T-helper 1 cell treated with Interleukin-12 subunit alpha and Interleukin-12 subunit beta and Interleukin-4 antibody, amounts not matched to agents 30 ng/mL and 1 ng/mL, for 36 hours (primary cell): ENCODE measurements around the gene PEX19. TPM values are rescaled to one million over a fixed set of nuclear protein-coding genes. Genes with fewer than 3 reads are reported as not detected.

Experiments used
- intact Hi-C: fragments of 100-400 bp; cut with micrococcal nuclease; formaldehyde crosslinking; loops from one replicate; pipeline ENCODE4 v1.15.1; 2024
- total RNA-seq: library from RNA; stranded (reverse); gene quantifications from 2 replicates; pipeline ENCODE4 v1.2.3, GENCODE V29; 2022

Gene PEX19
- total RNA-seq, 1 donor from 2014 or later: 53.3 TPM

DNA sequence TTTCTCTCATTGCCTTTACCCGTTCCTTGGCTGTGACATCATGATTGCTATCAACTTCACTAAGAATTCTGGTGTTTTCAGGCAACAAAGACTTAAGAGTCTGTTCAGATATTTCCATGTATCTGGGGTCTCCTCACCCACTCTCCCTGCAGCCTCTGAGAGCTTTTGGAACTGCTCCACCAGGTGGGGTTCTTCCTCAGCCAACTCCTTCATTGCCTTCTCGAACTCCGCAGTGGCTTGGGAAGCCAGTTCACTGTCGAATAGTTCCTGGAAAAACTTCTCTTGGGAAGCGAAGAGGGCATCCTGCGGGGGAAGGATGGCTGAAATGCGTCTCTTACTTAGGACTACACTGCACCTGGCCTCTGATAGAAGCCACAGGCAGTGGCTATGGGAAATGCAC lies 2.1 kb downstream of the PEX19 start:
- intact Hi-C loops: no loop called here

DNA sequence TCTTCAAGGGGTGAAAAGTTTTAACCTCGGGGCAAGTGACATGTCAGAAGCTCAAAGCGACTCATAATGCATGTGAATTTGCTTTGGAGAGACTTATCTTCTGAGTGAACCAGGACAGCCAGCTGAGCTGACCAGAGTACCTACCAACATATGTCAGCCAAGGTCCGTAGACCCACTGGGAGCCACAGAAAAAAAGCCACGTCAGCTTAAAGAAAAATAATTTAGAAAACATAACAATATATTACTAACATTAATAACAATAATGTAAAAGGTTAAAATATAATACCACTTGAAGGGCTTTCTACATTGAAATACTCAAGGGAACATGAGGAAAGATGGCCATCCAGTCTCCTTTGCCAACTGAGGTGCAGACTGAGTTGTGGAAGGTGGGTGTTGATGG lies 6.9 kb downstream of the PEX19 start:
- intact Hi-C loops: no loop called here

DNA sequence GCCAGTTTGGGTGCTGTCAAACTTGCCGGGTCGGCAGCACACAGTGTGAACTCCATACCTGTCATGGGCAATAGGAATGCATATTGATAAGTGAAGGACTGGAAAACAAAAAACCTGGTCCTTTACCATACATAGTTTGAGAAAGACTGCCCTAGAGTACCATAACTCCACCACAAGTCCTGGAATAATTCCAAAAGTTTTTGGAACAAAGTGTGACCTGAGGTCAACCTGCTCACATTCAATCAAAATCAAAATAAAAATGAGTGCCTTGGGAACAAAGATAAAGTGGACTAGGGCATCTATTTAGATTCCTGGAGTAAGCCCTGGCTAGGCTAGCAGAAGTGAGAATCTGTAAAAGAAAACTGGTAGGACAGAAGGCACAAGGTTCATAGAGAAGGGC lies 7.6 kb downstream of the PEX19 start:
- intact Hi-C loops: no loop called here

DNA sequence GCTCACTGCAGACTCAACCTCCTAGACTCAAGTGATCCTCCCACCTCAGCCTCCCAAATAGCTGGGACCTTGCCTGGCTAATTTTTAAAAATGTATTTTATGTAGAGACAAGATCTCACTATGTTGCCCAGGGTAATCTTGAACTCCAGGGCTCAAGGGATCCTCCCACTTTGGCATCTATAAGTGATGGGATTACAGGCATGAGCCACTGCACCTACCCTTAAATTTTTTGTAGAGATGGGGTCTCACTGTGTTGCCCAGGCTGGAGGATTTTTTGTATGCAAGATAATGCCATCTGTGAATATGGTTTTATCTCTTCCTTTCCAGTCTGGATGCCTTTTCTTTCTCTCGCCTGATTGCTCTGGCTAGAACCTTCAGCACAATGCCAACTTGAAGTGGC lies 13.9 kb downstream of the PEX19 start:
- intact Hi-C loops: no loop called here

DNA sequence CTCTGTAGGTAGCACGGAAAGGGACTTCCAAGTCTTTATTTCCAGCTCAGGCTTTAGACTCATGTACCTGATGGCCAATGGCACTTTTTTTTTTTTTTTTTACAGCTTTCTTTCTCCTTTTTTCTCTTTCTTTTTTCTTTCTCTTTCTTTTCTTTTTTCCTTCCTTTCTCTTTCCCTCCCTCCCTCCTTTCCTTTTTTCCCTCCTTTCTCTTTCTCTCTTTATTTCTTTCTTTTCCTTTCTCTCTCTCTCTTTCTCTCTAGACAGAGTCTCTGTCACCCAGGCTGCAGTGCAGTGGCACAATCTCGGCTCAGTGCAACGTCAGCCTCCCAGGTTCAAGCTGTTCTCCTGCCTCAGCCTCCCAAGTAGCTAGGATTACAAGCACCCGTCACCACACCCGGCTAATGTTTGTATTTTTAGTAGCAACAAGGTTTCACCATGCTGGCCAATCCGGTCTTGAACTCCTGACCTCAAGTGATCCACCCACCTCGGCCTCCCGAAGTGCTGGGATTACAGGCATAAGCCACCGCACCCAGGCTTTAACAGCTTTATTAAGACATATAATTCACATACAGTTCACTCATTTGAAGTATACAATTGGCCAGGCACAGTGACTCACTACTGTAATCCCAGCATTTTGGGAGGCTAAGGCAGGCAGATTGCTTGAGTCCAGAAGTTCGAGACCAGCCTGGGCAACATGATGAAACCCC lies 17.5 kb downstream of the PEX19 start:
- intact Hi-C loops: no loop called here

DNA sequence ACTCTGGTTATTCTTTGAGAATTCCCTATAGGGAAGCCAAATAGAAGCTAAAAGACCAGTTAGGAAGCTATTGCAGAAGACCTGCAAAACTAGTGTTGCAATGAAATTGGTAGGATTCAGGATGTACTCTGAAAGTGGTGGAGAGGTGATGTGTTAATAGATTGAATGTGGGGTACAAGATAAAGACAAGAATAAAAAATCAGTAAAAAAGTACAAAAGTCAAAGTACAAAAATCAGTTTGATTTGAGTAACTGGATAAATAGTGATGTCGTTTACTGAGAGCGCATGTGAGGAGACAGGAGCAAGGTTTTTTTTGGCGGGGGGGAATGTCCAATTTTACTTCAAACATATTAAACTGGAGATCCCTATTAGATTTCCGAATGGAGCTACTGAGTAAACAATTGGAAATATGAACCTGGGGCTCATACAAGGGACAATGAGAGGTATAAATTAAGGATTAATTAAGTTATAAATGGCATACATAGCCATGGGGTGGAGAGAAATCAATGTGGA lies 20.1 kb downstream of the PEX19 start:
- intact Hi-C loops: loop anchor here (5.0 kb wide), 9 partner anchors 257 to 1502 kb away; partner anchors contain the start of genes AIM2, ATF6, CD48 and DUSP23

DNA sequence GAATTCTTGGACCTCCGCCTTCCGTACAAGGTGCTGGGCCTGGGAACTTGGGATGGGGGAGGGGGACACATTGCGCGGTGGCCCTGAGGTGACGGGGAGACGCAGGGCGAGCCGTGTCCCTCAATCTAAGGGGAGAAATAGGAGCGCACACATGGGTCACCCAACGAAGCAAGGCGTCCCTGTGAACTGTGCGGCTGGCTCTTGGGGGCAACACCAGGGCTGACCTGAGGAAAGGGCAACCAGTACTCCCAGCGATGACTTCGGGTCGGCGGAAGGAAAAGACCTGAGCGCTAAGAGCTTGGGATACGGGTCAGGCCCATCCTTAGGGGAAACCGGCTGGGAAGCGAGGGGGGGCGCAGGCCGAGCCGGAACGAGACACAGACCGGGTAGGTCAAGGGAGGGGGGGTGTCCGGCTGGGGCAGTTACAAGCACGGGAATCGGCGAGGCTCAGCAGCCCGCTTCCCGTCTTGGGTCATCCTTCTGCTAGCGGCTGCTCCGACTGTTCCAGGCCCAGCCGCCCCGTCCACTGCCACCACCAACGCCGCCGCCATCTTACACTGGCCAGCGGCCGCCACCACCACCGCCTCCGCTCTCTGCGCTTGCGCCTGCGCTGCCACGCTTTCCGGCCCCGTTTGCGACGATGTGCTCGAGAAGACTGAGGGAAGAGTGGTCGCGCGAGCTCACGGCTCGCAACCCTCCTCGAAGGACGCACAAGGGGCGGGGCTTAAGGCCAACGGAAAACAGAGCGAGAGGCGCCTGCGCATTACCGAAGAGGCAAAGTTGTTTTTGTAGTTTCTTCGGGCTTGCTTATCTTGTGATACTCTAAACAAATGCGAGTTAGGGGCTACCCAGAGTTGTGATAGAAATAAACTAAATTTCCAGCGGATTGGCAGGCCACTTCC lies 22.8 kb downstream of the PEX19 start, which contains the start of gene DCAF8:
Gene DCAF8 (minus strand): TSS at position 657 of the 902 bp plus-strand sequence. CDS start 18,541 bp downstream, outside the sequence.
- intact Hi-C loops: loop anchor here (1.0 to 5.0 kb wide), 17 partner anchors 10 to 1505 kb away; partner anchors contain the start of genes AIM2, ATF6, CD48 and COPA

DNA sequence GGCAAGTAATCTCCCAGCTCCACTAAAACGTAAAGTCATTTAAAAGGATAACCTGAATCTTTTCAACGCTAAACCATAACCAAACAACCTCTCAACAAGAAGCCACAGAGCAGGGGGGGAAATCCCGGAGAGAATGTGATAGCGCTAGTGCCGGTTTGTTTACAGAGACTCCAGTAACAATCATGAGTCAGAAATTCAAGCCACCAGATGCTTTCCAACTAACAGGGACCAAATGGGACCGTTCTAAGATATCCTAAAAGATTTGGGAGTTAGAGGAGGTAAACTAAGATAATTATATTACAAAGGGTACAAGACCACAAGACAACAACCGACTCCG lies 23.4 kb downstream of the PEX19 start:
- intact Hi-C loops: loop anchor here (1.0 to 5.0 kb wide), 13 partner anchors 9 to 1506 kb away; partner anchors contain the start of genes AIM2, ATF6, CD48 and DUSP23

DNA sequence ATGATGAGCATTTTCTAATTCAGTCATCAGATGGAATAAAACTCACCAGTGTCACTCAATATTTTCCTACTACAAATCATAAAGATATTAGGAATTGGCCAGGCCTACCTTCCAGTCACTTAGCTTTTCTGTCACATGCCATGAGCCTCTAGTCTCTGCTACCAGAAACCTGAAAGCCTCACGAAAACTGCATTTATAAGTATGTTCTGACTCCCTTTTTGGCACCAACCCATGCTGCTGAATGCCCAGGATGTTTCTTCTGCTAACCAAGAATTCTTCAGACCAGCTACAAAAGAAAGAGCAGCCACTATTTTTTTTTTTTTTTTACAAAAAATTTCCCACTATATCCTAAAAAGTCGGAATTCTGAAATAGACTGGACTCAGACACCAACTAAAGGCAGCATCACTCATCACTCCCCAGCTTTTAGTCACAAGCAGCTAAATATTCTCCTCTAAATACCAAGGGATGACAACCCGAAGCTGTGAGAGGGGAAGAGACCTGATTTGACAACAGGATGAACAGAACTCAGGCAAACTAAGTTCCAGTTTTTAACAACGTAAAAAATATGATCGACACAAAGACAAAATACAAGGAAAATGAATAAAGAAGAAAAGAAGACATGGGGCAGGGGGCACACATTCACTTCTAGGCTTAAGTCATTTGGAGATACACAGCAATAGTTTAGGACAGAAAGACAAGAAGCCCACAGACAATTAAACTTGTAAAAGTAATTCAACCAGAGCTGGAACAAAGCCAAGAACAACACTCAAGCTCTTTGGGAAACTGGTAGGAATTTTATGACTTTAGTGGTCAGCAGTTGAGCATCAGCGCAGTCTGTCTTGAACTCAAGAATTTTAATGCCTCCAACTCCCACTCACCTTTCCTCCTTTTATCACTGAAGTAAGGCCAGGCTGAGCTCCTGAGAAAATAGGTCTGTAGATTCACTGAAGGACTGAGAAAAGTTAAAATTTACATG lies 24.2 kb downstream of the PEX19 start:
- intact Hi-C loops: loop anchor here (1.0 to 5.0 kb wide), 13 partner anchors 8 to 1507 kb away; partner anchors contain the start of genes AIM2, ATF6, CD48 and DUSP23

DNA sequence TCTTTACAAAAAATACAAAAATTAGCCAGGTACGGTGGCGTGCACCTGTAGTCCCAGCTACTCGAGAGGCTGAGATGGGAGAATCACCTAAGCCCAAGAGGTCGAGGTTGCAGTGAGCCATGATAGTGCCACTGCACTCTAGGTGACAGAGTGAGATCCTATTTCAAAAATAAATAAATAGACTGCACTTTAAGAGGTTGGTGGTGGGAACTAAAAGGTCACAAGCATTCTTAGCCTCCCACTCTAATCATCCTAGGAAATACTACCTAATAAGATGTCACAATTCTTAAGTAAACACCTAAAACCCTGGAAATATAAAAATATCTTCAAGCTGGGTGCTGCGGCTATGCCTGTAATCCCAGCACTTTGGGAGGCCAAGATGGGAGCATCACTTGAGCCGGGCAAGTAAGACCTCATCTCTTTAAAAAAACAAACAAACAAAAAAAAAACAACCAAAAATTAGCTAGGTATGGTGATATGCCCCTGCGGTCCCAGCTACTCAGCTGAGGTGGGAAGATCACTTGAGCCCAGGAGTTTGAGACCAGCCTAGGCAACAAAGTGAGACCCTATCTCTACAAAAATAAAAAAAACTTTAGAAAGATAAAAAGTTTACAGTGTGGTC lies 26.6 kb downstream of the PEX19 start:
- intact Hi-C loops: no loop called here

DNA sequence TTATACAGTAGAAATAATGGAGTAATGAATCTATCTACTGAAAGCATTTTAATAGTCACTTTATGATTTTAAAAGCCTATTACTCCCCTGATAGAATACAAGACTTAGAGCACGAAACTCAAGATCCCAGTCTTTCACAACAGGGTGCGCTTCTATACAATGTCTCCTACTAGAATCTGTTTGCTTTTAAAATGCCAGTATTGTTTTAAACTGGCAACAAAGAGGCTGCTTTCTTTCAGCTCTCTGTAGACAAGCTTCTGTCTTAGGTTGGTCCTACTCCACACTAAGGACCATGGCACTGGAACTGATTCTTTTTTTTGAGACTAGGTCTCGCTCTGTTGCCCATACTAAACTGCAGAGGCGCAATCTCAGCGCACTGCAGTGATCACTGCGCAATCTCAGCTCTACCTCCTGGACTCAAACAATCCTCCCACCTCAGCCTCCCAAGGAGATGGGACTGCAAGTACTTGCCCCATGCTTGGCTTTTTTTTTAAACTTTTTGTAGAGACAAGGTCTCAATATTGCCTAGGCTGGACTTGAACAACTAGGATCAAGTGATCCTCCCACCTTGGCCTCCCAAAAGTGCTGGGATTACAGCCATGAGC lies 27.4 kb downstream of the PEX19 start:
- intact Hi-C loops: no loop called here

DNA sequence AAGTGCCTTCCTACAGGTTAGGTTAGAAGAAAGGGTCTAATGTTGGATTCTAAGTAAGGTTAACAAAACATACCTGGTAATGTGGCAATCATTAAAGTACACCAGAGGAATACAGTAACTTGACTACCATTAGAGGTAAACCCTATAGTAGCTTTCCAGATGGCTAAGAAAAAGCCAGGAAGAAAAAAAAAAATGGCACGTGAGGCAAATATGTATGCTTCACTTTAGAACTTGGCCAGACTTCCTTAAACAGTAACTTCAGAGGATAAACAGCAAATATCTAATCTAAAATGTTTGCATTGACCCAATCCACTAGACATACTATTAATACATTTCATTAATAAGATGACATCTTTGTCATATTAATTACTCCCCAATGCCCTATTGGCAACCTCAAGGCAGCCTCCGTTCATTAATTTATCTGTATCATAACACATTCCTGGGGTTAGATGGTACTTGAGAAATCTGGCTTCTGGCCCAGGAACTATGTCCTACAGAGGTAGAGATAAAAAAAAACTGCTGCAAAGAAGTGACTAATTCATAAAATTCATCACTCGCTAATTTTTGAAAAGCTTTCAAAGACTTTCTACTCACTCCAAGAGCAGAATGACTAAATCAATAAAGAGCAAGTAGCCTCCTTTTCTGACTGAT lies 28.4 kb downstream of the PEX19 start:
- intact Hi-C loops: no loop called here

DNA sequence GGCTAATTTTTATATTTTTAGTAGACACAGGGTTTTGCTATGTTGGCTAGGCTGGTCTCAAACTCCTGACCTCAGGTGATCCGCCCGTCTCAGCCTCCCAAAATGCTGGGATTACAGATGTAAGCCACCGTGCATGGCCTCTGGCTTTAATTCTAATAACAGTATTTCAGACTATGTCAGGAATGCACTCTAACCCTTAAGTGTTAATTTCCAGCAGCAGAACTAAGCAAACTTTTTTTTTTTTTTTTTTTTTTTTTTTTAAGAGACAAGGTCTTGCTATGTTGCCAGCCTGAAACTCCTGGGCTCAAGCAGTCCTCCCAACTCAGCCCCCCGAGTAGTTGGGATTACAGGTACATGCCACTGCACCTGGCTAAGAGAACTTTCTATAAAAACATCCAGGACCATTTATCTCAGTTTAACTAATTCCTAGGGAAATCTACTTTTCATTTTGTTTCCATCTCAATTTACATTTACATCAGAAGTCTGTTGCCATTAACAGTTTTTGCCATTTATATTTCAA lies 29.1 kb downstream of the PEX19 start:
- intact Hi-C loops: no loop called here

DNA sequence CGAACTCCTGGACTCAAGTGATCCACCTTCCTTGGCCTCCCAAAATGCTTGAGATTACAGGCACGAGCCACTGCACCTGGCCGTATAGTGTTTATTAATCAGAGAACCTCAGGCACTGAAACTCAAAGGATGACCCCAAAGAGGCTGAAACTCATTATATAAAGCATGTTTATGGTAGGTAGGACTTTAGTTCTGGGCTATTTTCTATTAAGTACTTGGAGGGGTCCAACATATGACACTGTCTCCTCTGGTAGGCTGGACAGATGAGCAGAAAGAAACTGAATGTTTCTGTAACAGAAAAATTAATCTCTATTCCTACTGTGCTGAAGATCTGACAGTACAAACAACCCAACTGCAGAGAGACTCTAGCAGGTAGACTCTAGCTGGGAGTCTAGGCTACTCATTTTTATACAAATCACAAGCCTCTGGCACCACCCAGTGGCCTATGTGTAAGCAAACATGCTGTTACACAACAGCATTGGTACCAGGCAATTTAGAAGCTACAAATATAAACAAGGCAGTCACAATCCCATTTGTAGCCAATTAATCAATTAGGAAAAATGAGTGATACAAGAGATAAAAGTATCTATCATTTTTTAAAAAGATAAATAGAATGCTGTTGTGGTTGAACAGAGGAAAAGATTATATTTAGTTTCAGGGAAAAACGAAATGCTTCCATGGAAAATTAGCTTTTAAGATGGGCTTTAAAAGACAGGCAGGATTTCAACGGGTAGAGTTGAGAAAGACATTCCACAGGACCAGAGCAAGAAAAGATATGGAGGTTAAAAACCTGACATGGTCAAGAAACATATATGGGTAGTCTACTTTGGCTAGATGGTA lies 33.0 kb downstream of the PEX19 start:
- intact Hi-C loops: loop anchor here (1.0 to 5.0 kb wide), 10 partner anchors 9 to 221 kb away; partner anchors contain the start of genes PEA15 and PIGM

DNA sequence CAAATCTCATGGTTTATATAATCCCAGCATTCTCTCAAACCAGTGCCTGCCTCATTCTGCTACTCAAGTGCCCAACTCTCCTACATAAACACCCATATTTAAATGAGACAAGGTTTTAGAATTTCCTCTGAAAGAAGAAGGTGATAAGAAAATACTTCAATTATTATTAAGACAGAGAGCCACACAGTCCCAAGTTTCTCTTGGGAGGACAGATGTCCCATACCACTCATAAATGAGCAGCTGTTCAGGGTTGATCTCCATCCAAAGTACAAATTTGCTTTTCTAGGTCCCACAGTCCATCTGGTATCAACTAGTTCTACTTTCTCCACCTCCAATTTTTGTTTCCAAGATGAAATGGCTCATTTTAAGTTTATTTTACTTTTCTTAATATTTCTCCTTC lies 33.9 kb downstream of the PEX19 start:
- intact Hi-C loops: loop anchor here (5.0 kb wide), 1 partner anchor 204 kb away; no protein-coding TSS in a partner anchor

DNA sequence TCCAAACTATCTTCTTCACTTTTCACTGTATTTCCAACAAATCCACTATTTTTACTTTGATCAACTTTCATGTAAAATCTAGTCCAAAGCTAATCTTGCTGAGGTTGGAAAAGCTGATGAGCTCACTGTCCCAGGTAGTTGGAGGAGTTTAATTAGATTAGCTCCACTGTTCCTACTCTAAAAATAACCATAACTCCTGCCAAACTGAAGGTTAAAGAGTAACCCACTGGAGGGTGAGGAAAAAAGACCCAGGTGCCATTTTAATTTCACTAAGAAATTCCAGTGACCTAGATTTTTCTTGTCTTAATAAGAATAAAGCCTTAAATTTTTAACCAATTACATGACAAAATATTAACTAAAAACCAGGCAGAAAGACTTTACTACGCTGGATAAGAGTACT lies 37.9 kb downstream of the PEX19 start:
- intact Hi-C loops: no loop called here

DNA sequence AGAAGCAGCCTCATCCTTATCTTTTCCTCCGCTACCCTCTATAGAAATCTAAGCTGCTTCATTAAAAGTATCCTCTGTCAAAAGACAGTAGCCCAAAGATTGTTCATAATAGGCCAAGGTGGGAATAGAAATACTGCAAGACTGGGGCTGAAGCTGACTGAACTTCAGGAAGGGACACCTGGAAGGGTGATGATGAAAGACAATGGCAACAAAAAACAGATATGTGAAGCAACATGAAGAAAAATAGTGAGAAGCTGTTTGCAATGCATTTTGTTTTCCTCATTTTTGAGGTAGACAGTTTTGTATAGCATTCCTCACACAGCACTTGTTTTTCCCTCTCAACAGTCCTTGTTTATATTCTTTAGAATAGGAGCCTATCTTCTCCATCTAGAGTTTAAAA lies 39.5 kb downstream of the PEX19 start:
- intact Hi-C loops: no loop called here

DNA sequence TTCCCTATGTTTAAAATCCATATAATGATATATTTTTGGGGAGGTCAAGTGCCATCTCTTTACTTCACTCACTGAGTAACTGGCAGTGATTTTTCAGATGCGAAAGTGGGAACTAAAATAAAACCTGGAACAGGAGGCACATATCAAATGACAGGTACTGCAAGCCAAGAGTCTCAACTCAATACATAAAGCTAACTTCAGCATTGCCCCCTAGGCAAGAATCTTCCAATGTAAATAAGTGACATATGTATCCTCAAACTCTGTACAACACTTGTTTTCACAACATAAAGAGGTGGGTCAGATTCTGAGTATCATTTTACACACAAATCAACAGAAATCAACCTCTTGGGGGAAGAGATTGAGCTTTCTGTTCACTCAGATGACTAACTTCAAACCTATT lies 40.7 kb downstream of the PEX19 start:
- intact Hi-C loops: no loop called here
